ENCODE measurements around the gene CTDP1.
A peak's percentile ranks its signal among the peaks of the same experiment; 100 is the strongest.

DNA sequence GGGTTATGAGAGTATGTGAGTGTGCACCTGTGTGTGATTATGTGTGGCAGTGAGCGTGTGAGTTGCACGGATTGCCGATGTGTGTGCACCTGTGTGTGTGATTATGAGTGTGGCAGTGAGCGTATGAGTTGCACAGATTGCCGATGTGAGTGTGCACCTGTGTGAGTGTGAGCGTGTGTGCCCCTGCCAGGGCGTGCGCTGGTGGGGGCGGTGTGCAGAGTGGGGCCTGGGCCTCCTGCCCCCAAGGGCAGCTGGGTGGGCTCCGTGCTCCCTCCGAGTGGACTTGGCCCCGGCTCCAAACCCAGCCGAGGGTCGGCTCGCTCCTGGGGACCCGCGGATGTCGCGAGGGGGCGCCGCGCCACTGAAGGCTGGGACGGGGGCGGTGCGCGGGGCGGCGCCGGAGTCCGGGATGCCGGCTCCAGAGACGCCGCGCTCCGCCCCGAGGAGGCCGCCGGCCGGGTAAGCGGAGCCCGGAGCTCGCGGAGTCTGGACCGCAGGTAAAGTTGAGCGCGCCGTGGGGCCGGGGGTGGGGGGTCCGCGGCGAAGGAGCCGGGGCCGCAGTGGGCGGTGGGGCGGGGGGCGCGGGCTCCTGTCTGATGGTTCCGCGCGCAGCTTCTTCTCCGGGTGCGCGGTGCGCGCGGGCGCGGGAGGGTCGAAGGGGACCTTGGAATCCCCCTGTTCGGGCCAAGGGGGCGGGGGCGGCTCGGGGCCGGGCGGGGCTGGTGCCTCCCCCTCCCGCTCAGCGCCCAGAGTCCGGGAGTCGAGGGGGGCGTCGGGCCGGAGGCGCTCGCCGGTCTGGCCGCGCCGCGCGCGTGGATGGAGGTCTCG, 118.1 kb downstream of the CTDP1 start, which contains the start of gene KCNG2:
- TF ChIP-seq, protein P1, sequence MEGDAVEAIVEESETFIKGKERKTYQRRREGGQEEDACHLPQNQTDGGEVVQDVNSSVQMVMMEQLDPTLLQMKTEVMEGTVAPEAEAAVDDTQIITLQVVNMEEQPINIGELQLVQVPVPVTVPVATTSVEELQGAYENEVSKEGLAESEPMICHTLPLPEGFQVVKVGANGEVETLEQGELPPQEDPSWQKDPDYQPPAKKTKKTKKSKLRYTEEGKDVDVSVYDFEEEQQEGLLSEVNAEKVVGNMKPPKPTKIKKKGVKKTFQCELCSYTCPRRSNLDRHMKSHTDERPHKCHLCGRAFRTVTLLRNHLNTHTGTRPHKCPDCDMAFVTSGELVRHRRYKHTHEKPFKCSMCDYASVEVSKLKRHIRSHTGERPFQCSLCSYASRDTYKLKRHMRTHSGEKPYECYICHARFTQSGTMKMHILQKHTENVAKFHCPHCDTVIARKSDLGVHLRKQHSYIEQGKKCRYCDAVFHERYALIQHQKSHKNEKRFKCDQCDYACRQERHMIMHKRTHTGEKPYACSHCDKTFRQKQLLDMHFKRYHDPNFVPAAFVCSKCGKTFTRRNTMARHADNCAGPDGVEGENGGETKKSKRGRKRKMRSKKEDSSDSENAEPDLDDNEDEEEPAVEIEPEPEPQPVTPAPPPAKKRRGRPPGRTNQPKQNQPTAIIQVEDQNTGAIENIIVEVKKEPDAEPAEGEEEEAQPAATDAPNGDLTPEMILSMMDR (IDR thresholded peaks at IDR 0.05 in 4 of 5, conservative IDR thresholded peaks at IDR 0.05 in 1 of 5) = peak in 1 of 5 experiments; percentile 12
- TF ChIP-seq POLR2A (IDR thresholded peaks at IDR 0.05) = no peak

Data from gastrocnemius medialis (tissue), 4 donors.